Neural progenitor cell (in vitro differentiated cells): ENCODE measurements around the gene SLC2A11. TPM values are rescaled to one million over a fixed set of nuclear protein-coding genes. Genes with fewer than 3 reads are reported as not detected.

Source experiments
- DNase-seq: peaks from one replicate; pipeline ENCODE4 v3.0.0-alpha.2; 2016; ENCODE audit warnings: low spot score
- H2AFZ ChIP-seq: fragments of 200-600 bp; sonication (generic); replicated peaks from 2 replicates; pipeline ENCODE4 v1.6.1; 2016; ENCODE audit warnings: antibody characterized with exemption
- H3F3A ChIP-seq: fragments of 200-600 bp; sonication (generic); 2 replicates; pipeline ENCODE4 v1.6.1; 2016; ENCODE audit warnings: antibody characterized with exemption, low read depth
- H3K27ac ChIP-seq: fragments of 200-600 bp; sonication (generic); 2 replicates; pipeline ENCODE4 v1.5.1; 2016; ENCODE audit warnings: mild to moderate bottlenecking
- H3K27me3 ChIP-seq: fragments of 200-600 bp; sonication (generic); 2 replicates; pipeline ENCODE4 v1.6.1; 2016; ENCODE audit warnings: mild to moderate bottlenecking, moderate library complexity
- H3K36me3 ChIP-seq: fragments of 200-600 bp; sonication (generic); 2 replicates; pipeline ENCODE4 v1.5.1; 2016
- H3K4me1 ChIP-seq: fragments of 200-600 bp; sonication (generic); 2 replicates; pipeline ENCODE4 v1.6.1; 2016; ENCODE audit warnings: mixed run types
- H3K4me2 ChIP-seq: fragments of 200-600 bp; sonication (generic); 2 replicates; pipeline ENCODE4 v1.6.1; 2016
- H3K4me3 ChIP-seq: fragments of 200-600 bp; sonication (generic); 2 replicates; pipeline ENCODE4 v1.5.1; 2016
- H3K79me2 ChIP-seq: fragments of 200-600 bp; sonication (generic); 2 replicates; pipeline ENCODE4 v1.6.1; 2016; ENCODE audit warnings: low read depth
- H3K9ac ChIP-seq: fragments of 200-600 bp; sonication (generic); 2 replicates; pipeline ENCODE4 v1.6.1; 2016
- H3K9me3 ChIP-seq: fragments of 200-600 bp; sonication (generic); 2 replicates; pipeline ENCODE4 v1.5.1; 2016; ENCODE audit warnings: low read depth
- H4K20me1 ChIP-seq: fragments of 200-600 bp; sonication (generic); 2 replicates; pipeline ENCODE4 v1.6.1; 2016; ENCODE audit warnings: low read depth
- H3K27ac Mint-ChIP-seq: 3 replicates; pipeline ENCODE4 v1.8.0; 2021; ENCODE audit warnings: mixed read lengths
- H3K27me3 Mint-ChIP-seq: 2 replicates; pipeline ENCODE4 v1.8.0; 2022; ENCODE audit warnings: low read depth, mild to moderate bottlenecking, inconsistent platforms, moderate library complexity, mixed read lengths; ENCODE audit not compliant: insufficient read depth
- H3K36me3 Mint-ChIP-seq: 3 replicates; pipeline ENCODE4 v1.8.0; 2021; ENCODE audit warnings: mixed read lengths
- H3K4me1 Mint-ChIP-seq: 3 replicates; pipeline ENCODE4 v1.8.0; 2021; ENCODE audit warnings: mixed read lengths
- H3K4me3 Mint-ChIP-seq: 3 replicates; pipeline ENCODE4 v1.8.0; 2021; ENCODE audit warnings: mild to moderate bottlenecking, moderate library complexity, mixed read lengths
- H3K9me3 Mint-ChIP-seq: 3 replicates; pipeline ENCODE4 v1.8.0; 2020; ENCODE audit warnings: mixed read lengths
- EZH2 ChIP-seq: fragments of 200-600 bp; sonication (generic); IDR thresholded peaks from 2 replicates; pipeline ENCODE4 v1.6.1; 2017; ENCODE audit warnings: antibody characterized with exemption, mild to moderate bottlenecking, moderate library complexity
- EZH2phosphoT487 ChIP-seq: fragments of 200-600 bp; sonication (generic); IDR thresholded peaks from 2 replicates; pipeline ENCODE4 v1.6.1; 2017; ENCODE audit warnings: antibody characterized with exemption
- total RNA-seq: library from RNA; depleted of rRNA; stranded (reverse); fragments of >200 nt; gene quantifications from 2 replicates; pipeline ENCODE4 v1.2.3, GENCODE V29; 2015; ENCODE audit warnings: low replicate concordance
- TF ChIP-seq, protein P1 (sequence below): fragments of 200-600 bp; sonication (generic); IDR thresholded peaks from 2 replicates; pipeline ENCODE4 v1.5.1; 2017; ENCODE audit warnings: antibody characterized with exemption, mild to moderate bottlenecking

The SLC2A11 gene
- total RNA-seq, 1 donor from 2014 or later, result 3.8 TPM

DNA sequence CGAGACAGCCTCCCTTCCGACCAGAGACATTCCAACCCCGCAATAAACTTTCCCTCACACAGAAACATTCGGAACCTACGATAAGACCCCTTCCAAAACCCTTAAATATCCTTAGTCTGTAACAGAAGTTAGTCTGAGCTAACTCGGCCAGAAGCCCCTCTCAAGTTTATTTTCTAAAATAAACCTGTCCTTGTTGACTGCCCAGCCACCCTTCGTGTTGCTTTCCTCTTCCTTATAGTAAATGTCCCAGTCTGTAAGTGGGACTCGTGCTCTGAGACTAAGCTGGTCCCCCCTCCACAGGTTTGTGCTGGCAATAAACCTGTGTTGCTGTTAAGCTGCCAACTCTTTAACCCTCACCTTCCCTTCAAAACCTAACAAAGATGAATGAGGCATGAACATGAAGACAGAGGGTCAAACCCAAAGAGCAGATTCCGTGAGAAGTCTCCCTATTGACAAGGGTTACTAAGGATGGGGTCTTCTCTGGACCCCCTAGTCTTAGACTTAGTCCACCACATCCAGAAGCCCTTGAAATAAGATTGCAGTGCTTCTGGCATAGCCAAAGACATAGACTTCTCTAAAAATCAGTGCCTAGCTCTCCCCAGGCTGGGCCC lies 54.7 kb downstream of the SLC2A11 start:
- Histone ChIP-seq H3K4me3 (no peak overlapping the region), H4K20me1 (no peaks in the 10 kb centered on the region), H3K9me3 (no peaks in the 10 kb centered on the region), H3K9ac (no peak overlapping the region), H3K4me1 (peaks cover 4% of the 10 kb centered on the region), H3F3A (peaks cover 33% of the 10 kb centered on the region), H2AFZ (no peak overlapping the region), H3K79me2 (no peaks in the 10 kb centered on the region), H3K36me3 (no peaks in the 10 kb centered on the region), H3K4me2 (no peak overlapping the region), H3K27ac (no peak overlapping the region), H3K27me3 (no peaks in the 10 kb centered on the region)
- H3K27ac Mint-ChIP-seq, result peak overlapping the region; percentile 51
- peaks cover 21% of the 10 kb centered on the region for H3K4me1 Mint-ChIP-seq
- H3K4me3 Mint-ChIP-seq, result peak overlapping the region; percentile 7
- no peaks in the 10 kb centered on the region for H3K9me3 Mint-ChIP-seq
- no peaks in the 10 kb centered on the region for H3K36me3 Mint-ChIP-seq
- peaks cover 3% of the 10 kb centered on the region for H3K27me3 Mint-ChIP-seq
- no peak for DNase-seq
- TF ChIP-seq, protein P1, sequence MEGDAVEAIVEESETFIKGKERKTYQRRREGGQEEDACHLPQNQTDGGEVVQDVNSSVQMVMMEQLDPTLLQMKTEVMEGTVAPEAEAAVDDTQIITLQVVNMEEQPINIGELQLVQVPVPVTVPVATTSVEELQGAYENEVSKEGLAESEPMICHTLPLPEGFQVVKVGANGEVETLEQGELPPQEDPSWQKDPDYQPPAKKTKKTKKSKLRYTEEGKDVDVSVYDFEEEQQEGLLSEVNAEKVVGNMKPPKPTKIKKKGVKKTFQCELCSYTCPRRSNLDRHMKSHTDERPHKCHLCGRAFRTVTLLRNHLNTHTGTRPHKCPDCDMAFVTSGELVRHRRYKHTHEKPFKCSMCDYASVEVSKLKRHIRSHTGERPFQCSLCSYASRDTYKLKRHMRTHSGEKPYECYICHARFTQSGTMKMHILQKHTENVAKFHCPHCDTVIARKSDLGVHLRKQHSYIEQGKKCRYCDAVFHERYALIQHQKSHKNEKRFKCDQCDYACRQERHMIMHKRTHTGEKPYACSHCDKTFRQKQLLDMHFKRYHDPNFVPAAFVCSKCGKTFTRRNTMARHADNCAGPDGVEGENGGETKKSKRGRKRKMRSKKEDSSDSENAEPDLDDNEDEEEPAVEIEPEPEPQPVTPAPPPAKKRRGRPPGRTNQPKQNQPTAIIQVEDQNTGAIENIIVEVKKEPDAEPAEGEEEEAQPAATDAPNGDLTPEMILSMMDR, result no peak
- TF ChIP-seq EZH2 (no peak), EZH2phosphoT487 (no peak)

GRCh38 chr22:23913306-23913660 lies 55.6 kb downstream of the SLC2A11 start:
- H3K36me3 Mint-ChIP-seq, result peaks cover under 1% of the 10 kb centered on the region
- no peak for DNase-seq
- peak overlapping the region; percentile 87 for H3K4me3 Mint-ChIP-seq
- H3K4me1 Mint-ChIP-seq, result peaks cover 21% of the 10 kb centered on the region
- Histone ChIP-seq H3K36me3 (no peaks in the 10 kb centered on the region), H2AFZ (no peak overlapping the region), H4K20me1 (no peaks in the 10 kb centered on the region), H3K4me1 (peaks cover 4% of the 10 kb centered on the region), H3K4me3 (peak overlapping the region; percentile 45), H3K9me3 (no peaks in the 10 kb centered on the region), H3K27ac (peak overlapping the region; percentile 70), H3K79me2 (no peaks in the 10 kb centered on the region), H3F3A (peaks cover 33% of the 10 kb centered on the region), H3K9ac (peak overlapping the region; percentile 30), H3K27me3 (no peaks in the 10 kb centered on the region), H3K4me2 (peak overlapping the region; percentile 77)
- no peaks in the 10 kb centered on the region for H3K9me3 Mint-ChIP-seq
- H3K27me3 Mint-ChIP-seq, result peaks cover 3% of the 10 kb centered on the region
- TF ChIP-seq, protein P1, result no peak
- TF ChIP-seq EZH2, result no peak
- H3K27ac Mint-ChIP-seq, result peak overlapping the region; percentile 96

DNA sequence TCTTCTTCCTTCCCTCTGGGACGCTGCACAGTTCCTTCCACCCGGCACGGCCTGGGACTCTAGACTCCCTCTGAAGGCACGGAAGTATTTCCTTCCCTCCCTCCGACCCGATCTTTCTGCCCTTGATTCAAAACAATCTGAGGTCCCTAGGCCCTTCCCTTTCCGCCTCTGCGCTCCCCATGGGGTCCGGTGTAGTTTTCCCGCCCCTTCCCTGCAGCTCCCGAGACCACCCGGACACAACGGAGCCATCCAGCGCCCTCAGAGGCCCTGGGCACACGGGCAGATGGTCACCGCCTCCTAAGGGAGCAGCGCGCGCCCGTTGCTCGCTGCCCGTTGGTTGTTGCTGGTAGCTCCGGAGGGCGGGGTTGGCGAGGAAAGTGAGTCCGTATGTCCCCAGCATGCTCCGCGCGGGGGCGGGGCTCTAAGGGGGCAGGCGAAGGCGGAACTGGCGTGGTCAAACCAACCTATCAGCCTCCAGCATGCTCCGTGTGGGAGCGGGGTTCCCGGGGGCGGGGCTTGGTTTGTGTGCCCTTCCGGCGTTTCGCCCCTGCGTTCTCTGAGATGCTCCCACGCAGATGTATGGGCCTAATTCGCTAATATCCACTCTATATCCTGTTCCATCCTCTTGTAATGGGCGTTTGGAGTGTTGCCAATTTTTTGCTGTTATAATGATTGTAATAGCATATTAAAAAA lies 56.1 kb downstream of the SLC2A11 start:
- H3K4me1 ChIP-seq, result peaks cover 4% of the 10 kb centered on the region
- H3K79me2 ChIP-seq, result no peaks in the 10 kb centered on the region
- H3K27me3 ChIP-seq, result no peaks in the 10 kb centered on the region
- peak overlapping the region; percentile 70 for H3K27ac ChIP-seq
- H3K9ac ChIP-seq, result peak overlapping the region; percentile 30
- peaks cover 3% of the 10 kb centered on the region for H3K36me3 Mint-ChIP-seq
- H3K4me3 ChIP-seq, result peak overlapping the region; percentile 45
- peaks cover 3% of the 10 kb centered on the region for H3K27me3 Mint-ChIP-seq
- H3K27ac Mint-ChIP-seq, result peak overlapping the region; percentile 96
- peaks cover 20% of the 10 kb centered on the region for H3K4me1 Mint-ChIP-seq
- H3K9me3 ChIP-seq, result no peaks in the 10 kb centered on the region
- TF ChIP-seq EZH2 (no peak), EZH2phosphoT487 (no peak)
- TF ChIP-seq, protein P1, result no peak
- no peaks in the 10 kb centered on the region for H3K36me3 ChIP-seq
- H3K4me3 Mint-ChIP-seq, result peak overlapping the region; percentile 87
- peak; percentile 100 for DNase-seq
- no peaks in the 10 kb centered on the region for H4K20me1 ChIP-seq
- no peaks in the 10 kb centered on the region for H3K9me3 Mint-ChIP-seq
- H3K4me2 ChIP-seq, result peak overlapping the region; percentile 77
- H3F3A ChIP-seq, result peaks cover 33% of the 10 kb centered on the region
- no peak overlapping the region for H2AFZ ChIP-seq
